GM18517 (cell line): ENCODE measurements around the gene TBX5.

Source experiments
- ATAC-seq: cut with Tn5 transposase; IDR thresholded peaks from one replicate; pipeline ENCODE4 v1.9.1; 2021; ENCODE audit warnings: mild to moderate bottlenecking, moderate library complexity; ENCODE audit not compliant: unreplicated experiment

TBX5 gene

DNA sequence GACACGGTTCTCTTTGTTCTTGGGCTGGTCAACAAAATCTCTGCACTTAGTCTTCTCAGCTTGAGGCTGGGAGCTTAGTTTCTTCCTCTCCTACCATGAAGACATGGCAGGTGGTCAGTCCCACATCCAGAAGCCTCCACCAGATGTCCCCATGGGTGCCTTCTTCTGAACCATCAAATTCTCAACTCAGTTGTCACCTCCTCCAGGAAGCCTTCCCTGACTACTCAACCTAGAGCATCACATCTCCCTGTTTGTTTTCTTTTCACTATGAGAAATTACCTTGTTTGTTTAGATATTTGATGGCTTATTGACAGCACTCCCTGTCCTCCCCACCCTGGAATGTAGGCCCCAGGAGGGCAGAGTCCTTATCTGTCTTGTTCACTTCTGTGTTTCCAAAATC, 84.4 kb downstream of the TBX5 start:
- no peak for ATAC-seq

- ATAC-seq = no peak
Observed at GRCh38 chr12:114320968-114321367, 85.0 kb downstream of the TBX5 start.

DNA sequence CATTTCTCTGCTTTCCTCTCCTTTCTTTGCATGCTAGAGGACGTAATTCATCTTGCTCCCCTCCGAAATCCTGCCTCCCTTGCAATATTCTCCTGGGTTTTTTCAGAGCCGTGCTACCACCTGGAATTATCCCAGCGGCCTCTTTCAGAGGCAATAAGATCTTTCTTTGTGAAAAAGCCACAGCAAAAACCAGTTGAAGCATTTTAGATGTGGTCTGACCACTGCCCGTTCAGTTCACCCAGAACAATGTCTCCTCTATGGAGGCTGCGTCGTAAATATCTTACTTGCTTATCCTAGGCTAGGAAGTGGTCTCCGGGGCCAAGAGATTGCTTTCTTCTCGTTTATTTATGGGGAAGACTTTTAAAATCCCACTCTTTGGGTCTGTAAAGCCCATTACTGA, 85.8 kb downstream of the TBX5 start:
- ATAC-seq = no peak

GRCh38 chr12:114319422-114319821, 86.5 kb downstream of the TBX5 start:
- ATAC-seq = no peak

DNA sequence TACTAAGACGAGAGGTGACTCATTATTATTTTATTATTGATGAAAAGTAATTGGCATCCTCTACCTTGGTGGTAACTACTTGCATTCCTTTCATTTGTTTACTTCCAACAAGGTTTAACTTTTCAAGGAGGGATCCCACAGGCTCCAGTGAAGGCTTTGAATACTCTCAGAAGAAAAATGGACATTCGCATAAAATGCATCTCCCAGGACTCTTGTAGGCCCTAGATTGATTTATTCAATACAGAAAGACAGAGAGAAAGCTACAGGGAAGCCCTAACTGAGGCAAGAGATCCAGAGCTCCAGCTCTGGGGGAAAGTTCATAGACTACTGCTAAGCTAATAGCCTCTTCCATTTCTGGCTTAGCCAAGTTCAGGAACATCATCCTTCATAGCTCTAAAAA, 87.0 kb downstream of the TBX5 start:
- ATAC-seq = no peak

GRCh38 chr12:114316076-114316475, 89.9 kb downstream of the TBX5 start:
- no peak for ATAC-seq

DNA sequence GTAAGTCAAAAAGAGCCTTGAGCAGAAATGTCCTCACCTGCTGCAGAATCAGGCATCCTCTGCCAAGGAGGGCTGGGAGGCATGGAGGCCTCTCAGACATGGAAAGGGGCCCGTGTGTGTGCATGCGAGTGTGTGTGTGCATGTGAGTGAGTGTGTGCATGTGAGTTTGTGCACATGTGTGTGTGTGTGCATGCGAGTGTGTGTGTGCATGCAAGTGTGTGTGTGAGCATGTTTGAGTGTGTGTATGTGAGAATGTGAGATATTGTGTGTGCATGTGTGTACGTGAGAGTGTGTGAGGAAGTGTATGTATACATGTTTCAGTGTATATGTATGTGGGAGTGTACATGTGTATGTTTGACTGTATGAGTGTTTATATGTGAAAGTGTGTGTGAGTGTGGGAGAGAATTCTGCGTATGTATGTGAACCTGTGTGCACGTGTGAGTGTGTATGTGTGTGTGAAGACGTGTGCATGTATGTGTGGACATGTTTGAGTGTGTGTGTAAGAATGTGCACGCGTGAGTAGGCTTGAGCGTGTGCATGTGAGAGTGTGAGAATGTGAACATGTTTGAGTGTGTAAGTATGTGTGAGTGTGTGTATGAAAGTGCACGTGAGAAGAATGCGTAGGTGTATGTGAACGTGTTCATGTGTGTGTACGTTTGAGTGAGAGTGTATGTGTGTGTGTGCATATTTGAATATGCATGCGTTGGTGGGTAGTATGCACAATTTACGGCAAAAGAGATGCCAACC, 90.8 kb downstream of the TBX5 start:
- no peak for ATAC-seq

- ATAC-seq = no peak
Observed at GRCh38 chr12:114314403-114314802, 91.5 kb downstream of the TBX5 start.

GRCh38 chr12:114313910-114314309, 92.0 kb downstream of the TBX5 start:
- no peak for ATAC-seq

- ATAC-seq = no peak
Observed at GRCh38 chr12:114311974-114312373, 94.0 kb downstream of the TBX5 start.

- no peak for ATAC-seq
Observed at GRCh38 chr12:114306646-114307045, 99.3 kb downstream of the TBX5 start.

GRCh38 chr12:114305446-114305845, 100.5 kb downstream of the TBX5 start:
- ATAC-seq = no peak
